ENCODE results near the gene LIAS. TPM values are rescaled to one million over a fixed set of nuclear protein-coding genes. Genes with fewer than 3 reads are reported as not detected.

The LIAS gene
- total and polyA plus RNA-seq, 2 donors (not counting 1 experiment from before 2014, with no cell fraction given): 12.0 to 20.9 TPM

DNA sequence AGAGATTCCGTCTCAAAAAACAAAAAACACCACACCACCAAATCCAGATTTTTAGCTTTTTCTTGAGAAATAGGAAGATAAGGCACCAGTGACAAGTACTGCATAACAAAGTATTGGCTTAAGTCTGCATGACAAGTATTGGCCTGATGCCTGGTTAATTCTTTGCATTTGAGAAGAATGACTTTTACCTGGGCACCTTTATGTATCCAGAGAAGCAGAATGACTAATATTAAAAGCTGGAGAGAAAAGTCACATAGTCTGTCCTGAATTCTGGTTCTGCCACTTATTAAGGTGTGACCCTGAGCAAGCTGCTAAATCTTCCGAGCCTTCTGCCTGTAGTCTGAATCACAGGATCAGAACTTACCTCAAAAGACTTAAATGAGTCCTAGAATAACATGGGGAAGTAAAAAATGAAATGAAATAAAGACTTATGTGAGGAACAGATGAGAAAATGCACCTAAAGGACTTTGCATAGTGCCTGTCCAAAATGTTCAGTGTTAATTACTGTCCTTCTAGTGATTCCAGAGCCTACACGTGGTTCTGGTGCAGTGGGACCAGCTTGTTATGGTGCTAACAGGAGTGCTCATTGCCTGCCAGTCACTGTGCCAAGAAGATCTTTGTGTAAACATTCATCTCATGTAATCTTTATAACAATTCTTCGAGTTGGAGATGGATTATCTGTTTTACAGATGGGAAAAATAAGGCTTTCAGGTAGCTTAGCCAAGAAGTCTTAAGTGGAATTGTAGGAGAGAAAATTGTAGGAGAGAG lies 36.8 kb downstream of the LIAS start:
- Mint-ChIP-seq H3K4me3 (no peak overlapping the region), H3K27ac (no peak overlapping the region), H3K4me1 (peaks cover 4% of the 10 kb centered on the region), H3K27me3 (no peaks in the 10 kb centered on the region), H3K9me3 (ENCODE audit: insufficient read depth) (no peaks in the 10 kb centered on the region)
- H3K4me3 ChIP-seq (ENCODE audit: control extremely low read depth in 1 of 5, extremely low read depth in 1 of 5, insufficient read depth in 1 of 5, low read depth in 2 of 5, low read length in 4 of 5): no peak overlapping the region
- DNase-seq (no peak), ATAC-seq (ENCODE audit: low read depth) (no peak)
- H4K20me1 ChIP-seq (ENCODE audit: control insufficient read depth, insufficient read depth, low read length, poor library complexity, severe bottlenecking): no peaks in the 10 kb centered on the region
- ChIA-PET CTCF (interaction anchor here (0.5 kb wide), 1 partner anchor 541 kb away, joined by 4 read pairs; no protein-coding TSS in a partner anchor), POLR2A (no interaction called here)
- no peaks in the 10 kb centered on the region for H3K4me1 ChIP-seq (ENCODE audit: control insufficient read depth in 2 of 2, insufficient read depth in 2 of 2, low read length in 2 of 2)
- H3K27ac ChIP-seq (ENCODE audit: low read length in 2 of 2): no peak overlapping the region
- WGBS (ENCODE audit: insufficient coverage): no CpG with 5 or more reads among the region's 4 CpGs
- H3K9me3 ChIP-seq (ENCODE audit: control extremely low read depth in 1 of 3, control insufficient read depth in 2 of 3, insufficient read depth in 1 of 3, low read length in 2 of 3): no peaks in the 10 kb centered on the region
- intact Hi-C loops (cut with micrococcal nuclease): no loop called here
- H3K79me2 ChIP-seq (ENCODE audit: control insufficient read depth, insufficient read depth, low read length): no peaks in the 10 kb centered on the region
- no peak for TF ChIP-seq EZH2 (IDR thresholded peaks at IDR 0.05; ENCODE audit: borderline replicate concordance, insufficient read depth, low read depth, low read length, poor library complexity, severe bottlenecking)
- TF ChIP-seq, protein P1, sequence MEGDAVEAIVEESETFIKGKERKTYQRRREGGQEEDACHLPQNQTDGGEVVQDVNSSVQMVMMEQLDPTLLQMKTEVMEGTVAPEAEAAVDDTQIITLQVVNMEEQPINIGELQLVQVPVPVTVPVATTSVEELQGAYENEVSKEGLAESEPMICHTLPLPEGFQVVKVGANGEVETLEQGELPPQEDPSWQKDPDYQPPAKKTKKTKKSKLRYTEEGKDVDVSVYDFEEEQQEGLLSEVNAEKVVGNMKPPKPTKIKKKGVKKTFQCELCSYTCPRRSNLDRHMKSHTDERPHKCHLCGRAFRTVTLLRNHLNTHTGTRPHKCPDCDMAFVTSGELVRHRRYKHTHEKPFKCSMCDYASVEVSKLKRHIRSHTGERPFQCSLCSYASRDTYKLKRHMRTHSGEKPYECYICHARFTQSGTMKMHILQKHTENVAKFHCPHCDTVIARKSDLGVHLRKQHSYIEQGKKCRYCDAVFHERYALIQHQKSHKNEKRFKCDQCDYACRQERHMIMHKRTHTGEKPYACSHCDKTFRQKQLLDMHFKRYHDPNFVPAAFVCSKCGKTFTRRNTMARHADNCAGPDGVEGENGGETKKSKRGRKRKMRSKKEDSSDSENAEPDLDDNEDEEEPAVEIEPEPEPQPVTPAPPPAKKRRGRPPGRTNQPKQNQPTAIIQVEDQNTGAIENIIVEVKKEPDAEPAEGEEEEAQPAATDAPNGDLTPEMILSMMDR (IDR thresholded peaks at IDR 0.05): no peak
- H3K36me3 ChIP-seq (replicated peaks in 1 of 2; ENCODE audit: control extremely low read depth in 1 of 2, control insufficient read depth in 1 of 2, extremely low read depth in 1 of 2, insufficient read depth in 2 of 2, low read length in 1 of 2): peaks cover 3 to 7% of the 10 kb centered on the region in 2 experiments
- no peak overlapping the region for H3K9ac ChIP-seq (ENCODE audit: low read length)
- H3K27me3 ChIP-seq (replicated peaks in 1 of 4; ENCODE audit: control extremely low read depth in 1 of 4, control insufficient read depth in 3 of 4, insufficient read depth in 4 of 4, low read length in 3 of 4): no peaks in the 10 kb centered on the region
- H3K4me2 ChIP-seq (replicated peaks; ENCODE audit: low read depth, low read length, poor library complexity, severe bottlenecking): no peak overlapping the region
- H2AFZ ChIP-seq (ENCODE audit: insufficient read depth, low read depth, low read length, poor library complexity, severe bottlenecking): no peak overlapping the region
